ENCODE data around the gene CDK16.

Gene CDK16

GRCh38 chrX:47186096-47186740, 32.3 kb upstream of the CDK16 start:
- DNase-seq, result no peak

DNA sequence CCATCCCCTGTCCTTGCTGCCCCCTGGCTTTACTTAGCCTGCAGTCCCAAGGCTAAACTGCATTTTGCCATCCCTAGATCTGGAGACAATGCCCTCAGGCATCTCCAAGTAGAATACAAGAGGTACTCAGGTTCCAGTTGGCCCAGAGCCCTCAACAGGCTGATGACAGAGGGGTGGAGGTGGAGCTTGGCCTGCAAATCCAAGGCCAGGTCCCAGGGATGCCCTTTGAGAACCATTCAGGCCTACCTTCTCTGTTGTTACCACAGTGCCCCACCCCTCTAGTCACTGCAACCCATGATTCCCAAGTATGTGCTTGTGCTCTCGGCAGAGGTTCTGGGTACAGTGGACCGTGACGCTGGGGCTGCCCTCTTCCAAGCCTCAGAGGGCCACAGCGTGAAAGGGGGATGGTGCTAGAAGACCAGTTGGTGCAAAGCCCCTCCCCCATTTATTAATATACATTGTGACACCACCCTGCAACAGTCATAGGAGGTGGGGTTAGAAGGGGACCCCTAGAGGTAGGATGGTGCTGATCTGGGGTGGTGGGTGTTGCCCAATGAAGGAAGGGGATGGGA, 31.3 kb upstream of the CDK16 start:
- no peak for DNase-seq

GRCh38 chrX:47189906-47190305, 28.6 kb upstream of the CDK16 start:
- no peak for DNase-seq

DNA sequence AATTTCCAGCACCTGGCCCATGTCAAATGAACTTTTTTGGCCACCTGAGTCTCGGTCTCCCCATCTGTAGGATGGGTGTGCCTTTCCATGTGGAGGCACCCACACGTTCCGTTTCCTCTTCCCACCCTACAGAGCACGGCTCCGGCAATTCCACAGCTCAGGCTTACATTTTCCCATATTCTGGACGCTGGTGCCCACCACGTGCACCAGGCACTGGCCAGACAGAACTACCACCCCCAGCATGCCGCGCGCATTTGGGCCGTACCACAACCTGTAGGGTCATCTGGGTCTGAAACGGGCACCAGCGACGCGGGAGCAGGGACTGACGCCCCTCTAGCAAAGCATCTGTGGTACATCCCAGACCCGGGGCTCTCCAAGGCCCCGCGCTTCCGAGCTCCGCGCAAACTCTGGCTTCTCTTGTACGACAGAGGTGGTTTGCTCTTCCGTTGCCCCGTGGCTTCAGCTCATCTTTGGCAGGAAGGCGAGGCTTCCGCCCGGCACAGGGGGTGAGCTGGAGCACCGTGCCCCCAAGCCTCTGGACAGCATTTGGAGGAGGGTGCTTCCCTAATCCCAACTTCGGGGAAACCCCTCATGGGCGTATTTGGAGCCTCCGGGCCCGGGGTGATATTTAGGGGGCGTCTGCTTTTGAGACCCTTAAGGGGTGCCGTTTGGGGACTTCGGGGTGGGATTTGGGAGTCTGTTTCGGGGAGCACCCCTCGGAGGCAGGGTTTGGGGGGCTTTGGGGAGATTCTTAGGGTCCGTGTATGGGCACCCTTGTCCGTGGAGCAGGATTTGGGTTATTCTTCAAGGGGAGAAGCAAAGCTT, 27.8 kb upstream of the CDK16 start:
- peak; percentile 86 for DNase-seq

GRCh38 chrX:47191331-47191730, 27.1 kb upstream of the CDK16 start:
- peak; percentile 63 for DNase-seq

GRCh38 chrX:47191806-47192401, 26.6 kb upstream of the CDK16 start:
- DNase-seq, result no peak

DNA sequence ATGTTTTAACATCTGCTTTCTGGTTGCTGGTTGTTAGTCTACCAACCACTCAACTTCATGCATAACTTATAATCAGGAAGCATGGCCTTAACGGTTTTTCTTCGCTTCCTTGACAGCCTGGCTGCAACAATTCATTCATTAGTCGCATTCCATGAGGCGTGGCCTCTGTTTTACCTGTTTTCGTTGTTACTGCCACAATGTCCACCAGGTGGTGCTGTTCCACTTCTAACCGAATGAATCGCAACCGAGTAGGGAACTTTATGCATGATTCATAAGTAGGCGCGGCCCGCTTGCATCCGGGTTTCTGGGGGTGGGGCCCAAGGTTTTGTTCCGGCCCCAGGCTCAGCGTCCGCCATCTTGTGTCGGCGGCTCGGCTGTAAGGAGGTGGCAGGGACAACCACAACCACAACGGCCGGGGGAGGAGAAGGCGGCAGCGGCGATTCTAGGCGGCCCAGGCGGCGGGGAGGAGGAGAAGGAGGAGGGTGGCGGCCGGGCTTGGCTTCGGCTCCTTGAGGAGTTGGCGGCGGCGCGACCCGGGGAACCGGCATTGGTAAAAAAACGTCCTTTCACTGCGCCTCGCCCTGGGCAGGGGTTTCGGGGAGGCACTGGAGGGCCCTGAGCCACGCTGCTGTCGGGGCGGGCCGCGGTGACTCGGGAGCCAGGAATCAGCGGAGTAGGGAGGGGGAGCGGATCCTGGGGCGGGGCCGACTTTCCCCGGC, 24.8 kb upstream of the CDK16 start, which contains the start of gene UBA1:
UBA1 (plus strand) TSS at position 355 of the 719 bp plus-strand sequence. CDS start 4,974 bp downstream, outside the sequence.
- peak; percentile 98 for DNase-seq

GRCh38 chrX:47194194-47194787, 24.2 kb upstream of the CDK16 start:
- DNase-seq, result no peak

GRCh38 chrX:47196098-47196497, 22.4 kb upstream of the CDK16 start:
- no peak for DNase-seq

GRCh38 chrX:47197526-47197925, 21.0 kb upstream of the CDK16 start:
- no peak for DNase-seq

- DNase-seq, result no peak
Measured at GRCh38 chrX:47198026-47198686, 20.3 kb upstream of the CDK16 start.

GRCh38 chrX:47198687-47199080, 19.8 kb upstream of the CDK16 start:
- DNase-seq, result no peak

- DNase-seq, result no peak
Measured at GRCh38 chrX:47199286-47199685, 19.2 kb upstream of the CDK16 start.

DNA sequence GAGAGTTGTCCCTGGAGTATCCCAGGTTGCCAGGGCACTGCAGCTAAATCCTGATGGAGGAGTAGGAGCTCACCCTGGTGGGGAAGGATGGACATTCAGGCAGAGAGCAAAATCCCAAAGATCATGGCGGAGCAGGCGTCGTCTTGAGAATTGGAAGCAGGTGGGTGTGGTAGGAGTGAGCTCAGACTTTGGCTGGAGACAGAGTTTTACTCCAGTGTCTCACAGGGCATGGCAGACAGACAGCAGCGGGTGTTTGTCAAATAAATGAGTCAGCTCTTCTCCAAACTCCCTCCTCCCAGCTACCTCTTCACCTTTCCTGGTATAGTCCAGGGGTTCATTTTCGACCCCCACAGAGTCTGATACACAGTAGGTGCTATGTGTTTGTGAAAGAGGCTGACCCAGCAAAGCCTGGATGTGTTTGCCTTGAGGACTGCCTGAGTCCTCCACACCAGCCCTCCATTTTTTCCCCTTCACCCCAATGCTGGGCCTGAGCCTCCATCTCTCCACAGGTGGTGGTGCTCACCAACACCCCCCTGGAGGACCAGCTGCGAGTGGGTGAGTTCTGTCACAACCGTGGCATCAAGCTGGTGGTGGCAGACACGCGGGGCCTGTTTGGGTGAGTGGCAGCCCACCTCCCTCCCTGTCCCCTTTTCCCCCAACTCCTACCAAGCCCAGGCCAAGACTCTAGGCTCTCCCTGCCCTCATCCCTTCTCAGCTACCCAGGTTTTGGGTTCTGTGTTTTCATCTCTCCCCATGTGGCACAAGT, 17.9 kb upstream of the CDK16 start:
- DNase-seq, result no peak

- no peak for DNase-seq
Measured at GRCh38 chrX:47201345-47201944, 17.0 kb upstream of the CDK16 start.

GRCh38 chrX:47202316-47202715, 16.2 kb upstream of the CDK16 start:
- no peak for DNase-seq

DNA sequence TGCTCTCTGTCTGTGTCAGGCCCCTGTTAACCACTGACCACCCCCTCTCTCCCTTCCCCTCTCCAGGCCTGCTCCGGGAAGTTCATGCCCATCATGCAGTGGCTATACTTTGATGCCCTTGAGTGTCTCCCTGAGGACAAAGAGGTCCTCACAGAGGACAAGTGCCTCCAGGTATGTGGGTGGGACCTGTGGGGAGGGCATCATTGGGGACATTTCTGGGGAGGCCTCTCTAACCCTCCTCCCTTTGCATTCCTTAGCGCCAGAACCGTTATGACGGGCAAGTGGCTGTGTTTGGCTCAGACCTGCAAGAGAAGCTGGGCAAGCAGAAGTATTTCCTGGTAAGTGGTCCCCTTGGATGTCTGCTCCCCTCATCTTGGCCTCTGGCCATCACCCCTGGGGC, 15.6 kb upstream of the CDK16 start:
- DNase-seq, result no peak

DNA sequence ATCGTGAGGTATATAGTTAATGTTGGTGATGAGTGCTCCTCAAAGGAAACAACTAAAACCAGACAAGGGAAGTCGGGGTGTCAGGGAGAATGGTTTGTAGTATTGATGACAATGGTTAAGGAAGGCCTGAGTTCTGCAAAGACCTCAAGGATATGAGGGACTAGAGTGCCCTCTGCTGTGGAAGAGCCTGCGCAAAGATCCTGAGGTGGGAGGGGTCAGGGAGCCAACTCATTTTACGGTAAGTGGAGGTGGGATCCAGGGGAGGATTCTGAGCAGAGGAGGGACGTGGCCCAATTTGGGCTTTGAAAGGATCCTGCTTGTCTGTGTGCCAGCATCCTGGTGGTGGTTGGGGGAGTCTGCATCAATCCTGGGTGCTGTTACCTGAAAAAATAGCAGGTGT, 13.5 kb upstream of the CDK16 start:
- DNase-seq, result no peak

GRCh38 chrX:47206316-47206715, 12.2 kb upstream of the CDK16 start:
- DNase-seq, result no peak

GRCh38 chrX:47208108-47208507, 10.4 kb upstream of the CDK16 start:
- no peak for DNase-seq

Data from CD4-positive, alpha-beta T cell treated with Interleukin-6 for 4 hours (primary cell).